SU-DHL-6 (cell line): ENCODE results near the gene SETD1B.

ENCODE experiments used
- EZH2phosphoT487 ChIP-seq: fragments of 200-600 bp; sonication (generic), shearing (Covaris generic); conservative IDR thresholded peaks from 2 replicates; pipeline ENCODE4 v1.6.1; 2018; ENCODE audit warnings: mild to moderate bottlenecking, antibody characterized with exemption, low read length, moderate library complexity, mixed read lengths
- TF ChIP-seq, protein P1 (sequence below): fragments of 200-600 bp; sonication (generic); IDR thresholded peaks from one replicate; pipeline ENCODE4 v1.5.1; 2017; ENCODE audit warnings: antibody characterized with exemption, mild to moderate bottlenecking, low read length, moderate library complexity; ENCODE audit not compliant: insufficient read depth, poor library complexity, severe bottlenecking

DNA sequence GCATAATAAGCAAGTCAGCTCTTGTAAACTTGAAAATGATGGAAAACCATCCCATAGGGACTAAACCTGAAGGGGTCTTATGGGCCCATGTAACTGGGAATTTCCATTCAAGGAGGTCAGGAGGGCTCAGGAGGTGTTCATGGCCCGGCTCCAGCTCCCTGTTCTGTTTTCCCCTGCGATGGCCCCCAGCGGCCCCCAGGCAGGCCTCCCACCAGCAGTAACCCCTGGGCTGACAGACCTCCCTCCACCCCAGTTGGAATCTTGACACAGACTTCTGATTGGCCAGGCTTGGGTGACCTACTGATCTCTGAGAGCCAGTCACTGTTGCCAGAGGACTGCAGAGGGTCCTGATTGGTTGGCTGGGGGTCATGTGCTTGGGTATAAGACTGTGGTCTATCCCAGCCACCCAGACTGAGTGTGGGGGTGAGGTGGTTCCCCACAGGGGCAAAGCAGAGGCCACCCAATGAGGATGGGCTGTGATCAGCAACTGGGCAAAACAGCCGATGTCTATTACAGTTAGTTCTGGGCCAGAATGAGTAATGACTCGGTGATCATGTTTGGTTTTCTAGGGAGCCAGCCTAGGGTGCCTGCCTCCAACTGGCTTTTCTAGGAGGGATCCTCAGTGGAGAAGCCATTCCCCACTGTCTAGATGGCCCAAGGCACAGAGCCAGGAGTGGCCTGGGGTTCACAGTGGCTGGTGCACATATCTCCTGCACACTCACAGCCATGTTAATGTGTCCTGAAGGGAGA is 37.3 kb upstream of the SETD1B start:
- TF ChIP-seq, protein P1, sequence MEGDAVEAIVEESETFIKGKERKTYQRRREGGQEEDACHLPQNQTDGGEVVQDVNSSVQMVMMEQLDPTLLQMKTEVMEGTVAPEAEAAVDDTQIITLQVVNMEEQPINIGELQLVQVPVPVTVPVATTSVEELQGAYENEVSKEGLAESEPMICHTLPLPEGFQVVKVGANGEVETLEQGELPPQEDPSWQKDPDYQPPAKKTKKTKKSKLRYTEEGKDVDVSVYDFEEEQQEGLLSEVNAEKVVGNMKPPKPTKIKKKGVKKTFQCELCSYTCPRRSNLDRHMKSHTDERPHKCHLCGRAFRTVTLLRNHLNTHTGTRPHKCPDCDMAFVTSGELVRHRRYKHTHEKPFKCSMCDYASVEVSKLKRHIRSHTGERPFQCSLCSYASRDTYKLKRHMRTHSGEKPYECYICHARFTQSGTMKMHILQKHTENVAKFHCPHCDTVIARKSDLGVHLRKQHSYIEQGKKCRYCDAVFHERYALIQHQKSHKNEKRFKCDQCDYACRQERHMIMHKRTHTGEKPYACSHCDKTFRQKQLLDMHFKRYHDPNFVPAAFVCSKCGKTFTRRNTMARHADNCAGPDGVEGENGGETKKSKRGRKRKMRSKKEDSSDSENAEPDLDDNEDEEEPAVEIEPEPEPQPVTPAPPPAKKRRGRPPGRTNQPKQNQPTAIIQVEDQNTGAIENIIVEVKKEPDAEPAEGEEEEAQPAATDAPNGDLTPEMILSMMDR, result no peak
- TF ChIP-seq EZH2phosphoT487, result no peak
